ENCODE results near the gene GSG1L.

The GSG1L gene

DNA sequence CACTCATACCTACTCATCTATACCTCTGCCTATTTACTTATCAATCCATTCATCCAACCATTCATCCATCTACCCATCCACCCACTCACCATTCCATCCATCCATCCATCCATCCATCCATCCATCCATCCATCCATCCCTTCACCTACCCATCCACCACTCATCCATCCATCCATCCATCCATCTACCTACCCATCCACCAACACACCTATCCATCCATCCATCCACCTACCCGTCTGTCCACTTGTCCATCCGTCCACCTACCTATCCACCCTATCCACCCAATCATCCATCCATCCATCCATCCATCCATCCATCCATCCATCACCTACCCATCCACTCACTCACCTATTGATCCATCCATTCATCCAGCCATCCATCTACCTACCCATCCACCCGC, 235.7 kb downstream of the GSG1L start:
- DNase-seq (ENCODE audit: low read depth), result no peak
- TF ChIP-seq, protein P1, sequence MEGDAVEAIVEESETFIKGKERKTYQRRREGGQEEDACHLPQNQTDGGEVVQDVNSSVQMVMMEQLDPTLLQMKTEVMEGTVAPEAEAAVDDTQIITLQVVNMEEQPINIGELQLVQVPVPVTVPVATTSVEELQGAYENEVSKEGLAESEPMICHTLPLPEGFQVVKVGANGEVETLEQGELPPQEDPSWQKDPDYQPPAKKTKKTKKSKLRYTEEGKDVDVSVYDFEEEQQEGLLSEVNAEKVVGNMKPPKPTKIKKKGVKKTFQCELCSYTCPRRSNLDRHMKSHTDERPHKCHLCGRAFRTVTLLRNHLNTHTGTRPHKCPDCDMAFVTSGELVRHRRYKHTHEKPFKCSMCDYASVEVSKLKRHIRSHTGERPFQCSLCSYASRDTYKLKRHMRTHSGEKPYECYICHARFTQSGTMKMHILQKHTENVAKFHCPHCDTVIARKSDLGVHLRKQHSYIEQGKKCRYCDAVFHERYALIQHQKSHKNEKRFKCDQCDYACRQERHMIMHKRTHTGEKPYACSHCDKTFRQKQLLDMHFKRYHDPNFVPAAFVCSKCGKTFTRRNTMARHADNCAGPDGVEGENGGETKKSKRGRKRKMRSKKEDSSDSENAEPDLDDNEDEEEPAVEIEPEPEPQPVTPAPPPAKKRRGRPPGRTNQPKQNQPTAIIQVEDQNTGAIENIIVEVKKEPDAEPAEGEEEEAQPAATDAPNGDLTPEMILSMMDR (conservative IDR thresholded peaks at IDR 0.05; ENCODE audit: low read depth, low read length), result no peak
- H3K4me3 ChIP-seq (ENCODE audit: low read length), result no peak overlapping the region

DNA sequence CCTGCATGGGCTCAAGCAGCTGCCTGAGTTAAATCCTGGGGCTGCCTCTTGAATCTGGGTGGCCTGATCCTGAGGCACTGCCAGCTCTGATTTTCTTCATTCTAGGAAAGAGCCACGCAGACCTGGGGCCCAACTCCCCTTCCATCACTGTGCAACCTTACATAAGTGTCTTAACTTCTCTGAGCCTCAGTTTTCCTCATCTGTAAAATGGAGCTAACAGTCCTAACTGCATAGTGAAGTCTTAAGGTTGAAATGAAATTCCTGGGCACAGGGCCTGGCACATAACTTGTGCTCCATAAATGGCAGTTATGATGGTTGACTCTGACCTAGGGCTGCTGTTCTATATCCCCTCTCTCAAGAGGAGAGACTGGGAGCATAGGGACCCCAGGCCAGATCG, 236.6 kb downstream of the GSG1L start:
- DNase-seq (ENCODE audit: low read depth), result no peak
- H3K4me3 ChIP-seq (ENCODE audit: low read length), result no peak overlapping the region
- TF ChIP-seq, protein P1 (conservative IDR thresholded peaks at IDR 0.05; ENCODE audit: low read depth, low read length), result no peak

DNA sequence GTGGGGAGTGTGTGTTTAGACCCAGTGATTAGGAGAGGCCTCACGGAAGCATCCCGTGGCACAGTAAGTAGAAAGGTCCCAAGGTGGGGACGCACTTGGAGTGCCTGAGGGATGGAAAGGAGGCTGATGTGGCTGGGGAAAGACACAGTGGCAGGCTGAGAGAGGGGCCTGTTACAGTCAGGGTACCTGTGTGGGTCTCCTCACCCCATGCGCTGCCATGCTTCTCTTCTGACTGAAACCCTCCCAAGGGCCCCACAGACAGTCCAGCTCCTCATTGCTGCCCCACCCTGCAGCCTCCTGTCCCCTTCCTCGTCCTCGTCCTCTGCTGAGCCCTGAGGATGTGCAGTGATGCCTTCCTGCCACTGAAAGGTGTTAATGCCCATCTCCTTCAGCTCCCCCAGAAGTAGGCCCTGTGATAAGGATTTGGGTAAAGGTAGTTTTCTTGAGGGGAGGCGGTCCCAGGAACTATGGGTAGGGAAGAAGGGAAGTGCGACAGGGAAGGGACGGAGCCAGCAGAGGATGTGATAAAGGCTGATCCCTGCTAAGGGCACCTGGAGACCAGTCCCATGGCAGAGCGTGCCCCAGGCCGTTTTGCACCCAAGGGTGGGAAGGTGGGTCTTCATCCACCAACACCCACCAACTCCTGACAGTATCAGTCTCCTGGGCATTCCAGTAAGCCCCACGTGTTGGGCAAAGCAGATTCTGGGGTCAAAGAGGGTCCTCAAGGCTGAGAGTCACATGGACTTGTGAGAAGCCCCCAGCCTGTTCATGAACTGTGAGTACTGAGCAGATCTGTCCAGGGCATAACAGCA, 237.2 kb downstream of the GSG1L start:
- TF ChIP-seq, protein P1 (conservative IDR thresholded peaks at IDR 0.05; ENCODE audit: low read depth, low read length), result no peak
- H3K4me3 ChIP-seq (ENCODE audit: low read length), result no peak overlapping the region
- no peak for DNase-seq (ENCODE audit: low read depth)

DNA sequence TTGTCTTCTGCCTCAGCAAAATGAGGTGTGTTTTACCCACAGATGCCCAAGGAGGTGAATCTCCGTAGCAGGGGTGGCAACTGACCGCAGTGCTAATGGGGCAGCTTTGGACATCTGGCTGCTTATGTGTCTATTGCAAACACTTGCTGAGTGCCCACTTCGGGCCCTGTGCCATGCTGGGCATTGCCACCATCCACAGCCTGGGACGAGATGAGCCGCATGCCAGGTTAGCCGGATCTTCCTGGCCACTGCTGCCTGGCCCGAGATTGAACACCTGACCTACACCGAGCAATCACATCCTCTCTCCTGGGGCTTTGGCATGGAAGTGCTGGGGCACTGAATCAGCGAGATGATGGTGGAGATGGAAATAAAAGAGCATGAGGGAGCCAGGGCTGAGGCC, 238.7 kb downstream of the GSG1L start:
- H3K4me3 ChIP-seq (ENCODE audit: low read length), result no peak overlapping the region
- DNase-seq (ENCODE audit: low read depth), result no peak
- TF ChIP-seq, protein P1 (conservative IDR thresholded peaks at IDR 0.05; ENCODE audit: low read depth, low read length), result no peak

DNA sequence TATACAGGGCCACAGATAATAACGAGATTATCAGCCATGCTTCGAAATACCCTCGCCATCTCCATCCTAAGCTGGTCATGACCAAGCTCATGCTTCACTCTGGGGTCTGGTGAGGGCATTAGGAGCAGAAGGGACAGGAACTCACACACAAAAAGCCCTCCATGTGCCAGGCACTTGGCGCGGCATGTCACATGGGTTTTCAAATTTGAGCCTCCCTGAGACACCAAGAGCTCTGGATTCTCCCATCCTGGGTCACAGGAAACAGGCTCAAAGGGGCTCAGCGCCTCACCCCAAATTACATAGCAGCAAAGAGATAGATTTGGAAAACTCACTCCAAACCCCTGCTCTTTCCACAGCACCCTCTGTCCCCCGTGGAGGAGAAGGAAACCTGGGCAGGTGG, 239.5 kb downstream of the GSG1L start:
- TF ChIP-seq, protein P1 (conservative IDR thresholded peaks at IDR 0.05; ENCODE audit: low read depth, low read length), result no peak
- DNase-seq (ENCODE audit: low read depth), result no peak
- H3K4me3 ChIP-seq (ENCODE audit: low read length), result no peak overlapping the region

DNA sequence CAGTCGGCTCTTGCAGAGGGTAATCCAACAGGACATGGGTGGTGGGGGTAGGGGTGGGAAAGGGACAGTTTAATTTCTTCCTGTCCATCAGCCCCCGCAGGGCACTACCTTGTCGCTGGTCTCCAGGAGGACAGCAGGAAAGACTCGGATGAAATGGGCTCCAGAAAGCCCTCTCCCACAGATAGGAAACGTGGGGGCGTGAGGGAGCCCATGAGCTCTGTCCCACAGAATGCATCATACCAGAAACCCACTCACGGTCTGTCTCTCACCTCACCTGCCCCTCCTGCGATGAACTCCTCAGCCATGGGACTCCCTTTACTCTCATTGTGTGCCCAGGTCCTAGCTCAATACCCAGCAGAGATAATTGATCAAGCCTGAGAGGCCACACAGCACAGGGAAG, 240.1 kb downstream of the GSG1L start:
- no peak for DNase-seq (ENCODE audit: low read depth)
- TF ChIP-seq, protein P1 (conservative IDR thresholded peaks at IDR 0.05; ENCODE audit: low read depth, low read length), result no peak
- no peak overlapping the region for H3K4me3 ChIP-seq (ENCODE audit: low read length)

DNA sequence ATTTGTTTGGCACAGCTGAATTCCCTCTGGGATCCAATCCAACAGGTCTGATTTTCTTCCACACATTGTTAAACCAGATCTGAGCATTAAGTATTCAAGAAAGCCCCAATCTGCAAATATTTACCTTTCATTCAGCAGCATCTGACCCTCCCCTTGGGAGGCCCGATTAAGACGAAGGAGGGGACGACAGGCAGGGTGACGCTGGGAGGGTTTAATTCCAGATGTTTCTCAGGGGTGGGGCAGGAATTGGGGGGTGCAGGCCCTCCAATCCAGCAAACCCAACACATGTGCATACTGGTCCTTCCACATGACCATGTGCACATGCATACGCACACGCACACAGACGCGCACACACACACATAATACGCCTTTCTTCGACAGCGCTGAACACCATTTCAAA, 240.5 kb downstream of the GSG1L start:
- H3K4me3 ChIP-seq (ENCODE audit: low read length), result no peak overlapping the region
- TF ChIP-seq, protein P1 (conservative IDR thresholded peaks at IDR 0.05; ENCODE audit: low read depth, low read length), result no peak
- DNase-seq (ENCODE audit: low read depth), result no peak

Data from retinal pigment epithelial cell (primary cell).